Stimulated activated CD8-positive, alpha-beta memory T cell treated with anti-CD3 and anti-CD28 coated beads, Interleukin-4, amount 100 ng/mL, for 48 hours (primary cell): ENCODE results near the gene RGL1.

Experiments used
- DNase-seq: peaks from one replicate; pipeline ENCODE4 v3.0.0-alpha.2; 2020

The RGL1 gene

DNA sequence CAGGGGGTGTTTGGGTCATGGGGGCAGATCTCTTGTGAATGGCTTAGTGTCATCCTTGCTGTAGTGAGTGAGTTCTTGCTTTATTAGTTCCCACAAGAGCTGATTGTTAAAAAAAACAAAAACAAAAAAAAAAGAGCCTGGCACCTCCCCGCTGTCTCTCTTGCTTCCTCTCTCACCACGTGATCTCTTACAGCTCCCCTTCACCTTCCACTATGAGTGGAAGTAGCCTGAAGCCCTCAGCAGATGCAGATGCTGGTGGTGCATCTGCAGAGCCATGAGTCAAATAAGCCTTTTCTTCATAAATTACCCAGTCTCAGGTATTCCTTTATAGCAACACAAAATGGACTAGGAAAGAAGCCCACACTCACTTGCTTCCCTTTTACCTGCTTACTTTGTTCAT is 17.2 kb upstream of the RGL1 start:
- DNase-seq = no peak

DNA sequence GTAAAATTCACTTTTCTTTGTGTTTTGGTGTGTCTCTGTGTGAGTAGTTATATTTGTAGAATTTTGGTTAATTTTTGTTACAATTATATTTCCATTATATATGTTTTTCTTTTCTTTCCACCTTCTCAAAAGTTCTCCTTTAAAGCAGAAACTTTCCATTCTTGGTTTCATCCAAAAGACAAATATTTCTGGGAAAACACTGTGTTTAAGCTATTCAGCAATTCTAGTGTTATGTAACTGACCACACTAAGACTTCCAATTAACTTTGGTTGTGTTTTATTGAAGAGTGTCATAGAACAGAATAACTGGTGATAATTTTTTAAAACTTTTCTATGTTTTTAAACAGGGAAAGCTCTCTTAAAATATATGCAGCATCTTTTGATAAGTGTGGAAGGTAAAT is 13.6 kb upstream of the RGL1 start:
- no peak for DNase-seq

- DNase-seq = no peak
Measured at GRCh38 chr1:183792300-183792699, 12.6 kb upstream of the RGL1 start.

DNA sequence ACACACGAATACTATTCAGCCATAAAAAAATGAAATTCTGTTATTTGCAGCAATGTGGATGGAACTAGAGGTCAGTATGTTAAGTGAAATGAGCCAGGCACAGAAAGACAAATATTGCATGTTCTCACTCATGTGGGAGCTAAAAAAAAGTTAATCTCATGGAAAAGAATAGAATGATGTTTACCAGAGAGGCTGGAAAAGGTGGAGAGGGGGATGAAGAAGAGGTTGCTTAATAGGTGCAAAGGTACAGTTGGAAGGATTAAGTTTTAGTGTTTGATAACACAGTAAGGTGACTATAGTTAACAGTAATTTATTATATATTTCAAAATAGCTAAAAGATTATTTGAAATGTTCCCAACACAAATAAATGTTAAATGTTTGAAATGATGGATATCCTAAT is 10.8 kb upstream of the RGL1 start:
- no peak for DNase-seq

DNA sequence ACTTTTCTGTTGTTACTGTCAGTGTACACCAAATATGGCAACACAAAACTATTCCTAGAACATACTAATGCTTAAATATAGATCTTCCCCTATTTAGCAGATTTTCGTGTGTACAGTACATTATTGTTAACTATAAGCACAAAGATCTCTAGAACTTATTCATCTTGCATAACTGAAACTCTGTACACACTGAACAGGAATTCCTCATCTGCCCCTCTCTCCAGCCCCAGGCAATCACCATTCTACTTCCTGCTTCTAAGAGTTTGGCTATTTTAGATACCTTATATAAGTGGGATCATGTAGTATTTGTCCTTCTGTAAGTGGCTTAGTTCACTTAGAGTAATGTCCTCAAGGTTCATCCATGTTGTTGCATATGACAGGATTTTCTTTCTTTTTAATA is 4.5 kb upstream of the RGL1 start:
- no peak for DNase-seq

DNA sequence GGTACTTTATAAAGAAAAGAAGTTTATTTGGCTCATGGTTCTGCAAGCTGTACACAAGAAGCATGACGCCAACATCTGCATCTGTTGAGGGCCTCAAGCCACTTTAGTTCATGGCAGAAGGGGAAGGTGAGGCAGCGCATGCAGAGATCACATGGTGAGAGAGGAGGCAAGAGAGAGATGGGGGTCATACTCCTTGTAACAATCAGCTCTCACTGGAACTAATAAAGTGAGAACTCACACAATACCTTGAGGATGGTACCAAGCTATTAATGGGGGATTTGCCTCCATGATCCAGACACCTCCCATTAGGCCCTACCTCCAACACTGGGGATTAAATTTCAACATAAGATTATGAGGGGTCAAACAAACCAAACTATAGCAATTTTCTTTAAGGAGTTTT is 3.3 kb upstream of the RGL1 start:
- no peak for DNase-seq

DNA sequence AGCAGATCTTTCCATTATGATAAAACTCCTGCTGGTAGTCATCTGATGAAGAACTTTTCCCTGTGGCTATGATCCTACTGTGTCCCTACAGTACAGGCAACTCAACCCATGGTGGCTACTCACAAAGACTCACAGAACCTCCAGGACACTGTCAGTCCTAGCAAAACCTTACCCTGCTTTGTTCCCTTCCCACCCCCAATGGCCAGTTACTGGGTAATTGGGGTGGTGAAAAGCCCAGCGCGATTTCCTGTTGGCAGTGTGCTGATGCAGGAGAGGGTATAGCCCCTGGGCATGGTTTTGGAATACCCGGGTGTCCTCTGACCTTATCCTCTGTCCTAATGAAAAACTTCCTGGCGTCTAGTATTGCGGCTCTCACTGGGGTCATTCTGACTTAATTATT is 533 bp upstream of the RGL1 start:
- no peak for DNase-seq

GRCh38 chr1:183806125-183806524 is 1.2 kb downstream of the RGL1 start:
- DNase-seq = no peak

GRCh38 chr1:183806675-183807074 is 1.8 kb downstream of the RGL1 start:
- no peak for DNase-seq

- DNase-seq = no peak
Measured at GRCh38 chr1:183807549-183808168, 2.7 kb downstream of the RGL1 start.

DNA sequence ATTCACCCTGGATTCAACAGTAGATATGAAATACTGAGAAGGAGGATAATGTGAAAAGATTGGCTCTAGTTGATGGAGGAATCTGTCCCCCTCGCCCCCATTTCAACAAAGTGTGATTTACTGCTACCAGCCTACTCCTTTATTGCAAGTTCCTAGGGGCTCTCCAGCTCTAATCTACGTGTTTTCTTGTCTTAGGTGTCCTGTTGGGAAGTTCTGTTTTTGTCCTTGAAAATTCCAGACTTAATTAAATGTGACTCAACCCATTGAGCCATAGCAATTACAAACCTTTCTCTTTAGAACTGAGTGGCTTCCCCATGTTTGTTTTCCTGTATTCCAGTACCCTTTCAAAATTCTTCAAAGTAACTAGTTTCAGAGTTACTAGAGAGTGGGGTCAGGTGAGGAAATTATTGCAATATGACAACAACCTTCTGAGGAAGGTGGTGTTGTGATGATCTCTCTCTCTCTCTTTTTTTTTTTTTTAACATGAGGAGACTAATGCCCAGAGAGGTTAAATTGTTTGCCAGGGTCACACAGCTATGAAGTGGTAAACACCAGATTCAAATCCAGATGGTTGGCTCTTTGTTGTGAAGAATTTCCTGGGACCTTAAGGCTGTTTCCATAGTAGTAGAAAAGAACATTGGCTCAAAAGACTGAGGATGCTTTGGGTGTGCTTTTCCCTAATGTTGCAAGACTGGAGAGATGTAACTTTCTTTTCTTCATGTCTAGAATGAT is 3.5 kb downstream of the RGL1 start:
- no peak for DNase-seq

DNA sequence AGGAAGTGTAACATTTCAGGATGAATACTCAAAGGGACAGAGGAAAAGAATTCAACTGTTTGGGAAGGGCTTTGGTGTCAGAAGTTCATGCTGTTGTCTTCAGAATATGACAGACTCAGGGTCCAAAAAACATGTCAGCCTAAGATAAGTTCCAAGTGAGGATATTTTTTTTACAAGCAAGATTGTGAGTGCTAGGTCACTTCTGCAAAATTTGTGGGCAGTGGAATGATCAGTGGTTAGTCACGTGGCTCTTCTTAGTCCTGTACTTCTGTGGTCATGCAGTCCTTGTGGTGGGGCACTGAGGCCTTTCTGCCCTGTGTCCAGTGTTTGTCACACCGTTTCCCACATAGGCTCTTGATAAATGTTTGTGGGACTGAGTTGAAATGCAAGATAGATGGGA is 5.2 kb downstream of the RGL1 start:
- DNase-seq = no peak

DNA sequence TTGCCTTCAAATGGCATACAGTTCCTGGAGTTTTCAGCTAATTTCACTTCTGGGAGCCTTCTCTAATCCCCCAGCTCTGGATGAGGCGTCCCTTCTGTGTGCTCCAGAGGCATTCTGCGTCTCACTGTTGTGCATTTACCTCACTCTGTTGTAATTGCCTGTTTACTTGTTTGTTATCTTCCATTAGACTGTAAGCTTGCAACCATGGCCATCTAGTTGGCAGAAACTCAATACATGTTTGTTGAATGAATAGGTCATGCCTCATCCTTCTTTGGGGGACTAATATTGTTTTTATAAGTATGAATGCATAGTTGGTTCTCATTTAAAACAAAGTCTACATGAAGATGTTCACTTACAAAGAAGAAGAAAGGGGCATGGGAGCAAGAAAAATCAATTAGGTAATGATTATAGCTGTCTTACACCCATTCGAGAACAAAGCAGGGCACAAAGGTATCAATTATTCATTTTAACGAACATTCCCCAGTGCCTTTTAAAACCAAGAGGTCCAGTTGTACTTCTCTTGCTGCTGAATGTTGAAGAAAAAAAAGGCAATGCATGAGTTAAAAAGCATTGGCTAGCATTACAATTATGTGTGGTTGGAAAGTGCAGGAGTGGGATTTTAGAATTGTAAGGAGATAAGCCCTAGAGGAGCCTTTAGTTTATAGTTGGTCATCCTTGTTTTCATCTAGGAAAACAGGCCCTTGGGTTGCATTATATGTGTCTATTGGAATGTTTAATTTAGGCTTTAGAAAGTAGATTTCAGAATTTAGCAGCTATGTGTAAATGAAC is 6.0 kb downstream of the RGL1 start:
- no peak for DNase-seq

- DNase-seq = no peak
Measured at GRCh38 chr1:183812128-183812527, 7.2 kb downstream of the RGL1 start.

- DNase-seq = no peak
Measured at GRCh38 chr1:183812686-183813569, 8.0 kb downstream of the RGL1 start.

DNA sequence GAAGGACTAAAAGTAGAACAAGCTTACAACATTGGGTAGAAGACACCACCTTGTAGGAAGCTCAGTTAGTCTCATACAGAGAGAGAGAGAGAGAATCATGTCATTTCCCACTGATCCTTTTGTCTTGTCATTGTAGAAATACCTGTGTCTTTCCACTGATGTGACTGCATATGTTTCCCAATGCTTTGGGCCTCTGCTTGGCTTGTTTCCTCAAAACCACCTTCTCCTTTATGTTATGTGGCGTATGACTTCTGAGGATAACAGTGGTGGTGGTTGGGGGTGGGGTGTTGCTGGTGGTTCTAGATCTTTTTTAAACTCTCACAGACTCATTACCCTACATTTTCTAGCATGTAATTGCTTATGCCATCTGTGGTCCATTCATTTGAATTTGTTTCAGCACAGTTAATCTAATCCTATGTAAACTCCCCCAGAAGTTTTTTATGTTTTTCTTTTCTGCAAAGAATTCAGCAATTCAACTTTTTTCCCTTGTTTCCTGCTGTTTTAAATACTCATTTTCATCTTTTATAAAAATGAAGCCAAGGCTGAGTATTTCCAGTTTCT is 9.3 kb downstream of the RGL1 start:
- DNase-seq = no peak

GRCh38 chr1:183816110-183816509 is 11.2 kb downstream of the RGL1 start:
- DNase-seq = no peak

DNA sequence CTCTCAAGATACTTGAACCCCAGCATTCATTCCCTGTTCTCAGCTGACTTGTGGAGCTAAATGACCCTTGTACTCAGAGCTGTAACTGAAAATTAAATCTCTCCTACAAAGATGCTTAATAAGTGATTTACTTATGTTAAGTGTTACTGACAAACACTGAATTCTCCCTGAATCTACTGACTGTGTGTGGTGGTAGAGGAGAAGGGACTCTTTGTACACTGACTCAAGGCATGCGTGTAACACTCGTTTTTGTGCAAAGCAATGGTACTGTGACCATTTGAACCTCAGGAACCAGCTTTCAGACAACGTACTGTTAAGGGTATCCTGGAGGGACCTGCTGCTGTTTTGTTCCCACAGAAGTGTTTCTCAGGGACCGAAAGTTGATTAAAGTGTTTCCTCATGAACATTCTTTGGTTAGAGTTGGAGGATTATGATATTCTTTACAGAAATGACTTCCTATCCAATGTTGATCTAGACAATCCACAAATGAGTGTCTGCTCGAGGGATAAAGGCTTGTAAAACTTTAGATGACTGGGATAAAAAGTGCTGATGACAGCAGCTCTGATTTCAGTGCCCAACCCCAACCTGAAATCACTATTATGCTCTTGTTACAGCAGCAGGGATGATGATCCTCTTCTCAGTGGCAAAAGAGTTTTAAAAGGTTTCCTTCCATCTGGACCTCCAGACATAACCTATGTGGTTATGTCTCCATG is 12.8 kb downstream of the RGL1 start:
- DNase-seq = no peak

- DNase-seq = no peak
Measured at GRCh38 chr1:183819059-183819458, 14.1 kb downstream of the RGL1 start.

- no peak for DNase-seq
Measured at GRCh38 chr1:183821309-183821888, 16.5 kb downstream of the RGL1 start.

GRCh38 chr1:183821889-183822611 is 17.1 kb downstream of the RGL1 start:
- no peak for DNase-seq
